Brain microvascular endothelial cell (primary cell): Measurements from ENCODE around the gene SHKBP1.
A peak's percentile ranks its signal among the peaks of the same experiment; 100 is the strongest.

Source experiments
- DNase-seq: peaks from one replicate; pipeline ENCODE4 v3.0.0-alpha.2; 2020
- H3K27ac ChIP-seq: fragments of 250-450 bp; sonication (Bioruptor Pico); 2 replicates; pipeline ENCODE4 v1.5.1; 2020; ENCODE audit warnings: mild to moderate bottlenecking, moderate library complexity
- H3K27me3 ChIP-seq: fragments of 250-450 bp; sonication (Bioruptor Pico); replicated peaks from 2 replicates; pipeline ENCODE4 v1.5.1; 2020; ENCODE audit warnings: mild to moderate bottlenecking
- H3K36me3 ChIP-seq: fragments of 250-450 bp; sonication (Bioruptor Pico); replicated peaks from 2 replicates; pipeline ENCODE4 v1.5.1; 2020; ENCODE audit warnings: mild to moderate bottlenecking
- H3K4me3 ChIP-seq: 2 replicates; pipeline ENCODE4 v1.5.1; 2011; ENCODE audit warnings: low read depth, mild to moderate bottlenecking, control low read depth, low read length, moderate library complexity
- in situ Hi-C: cut with HindIII; loops from 2 replicates; pipeline ENCODE4 v1.10.0; 2017; ENCODE audit warnings: low sequenced_read_pairs, low pct_ligation_motif_present
- TF ChIP-seq, protein P1 (sequence below): IDR thresholded peaks from 2 replicates; pipeline ENCODE4 v1.5.1; 2011; ENCODE audit warnings: low read depth, mild to moderate bottlenecking, moderate library complexity, low read length, control low read depth, inconsistent platforms; ENCODE audit errors: missing control alignments

The SHKBP1 gene

DNA sequence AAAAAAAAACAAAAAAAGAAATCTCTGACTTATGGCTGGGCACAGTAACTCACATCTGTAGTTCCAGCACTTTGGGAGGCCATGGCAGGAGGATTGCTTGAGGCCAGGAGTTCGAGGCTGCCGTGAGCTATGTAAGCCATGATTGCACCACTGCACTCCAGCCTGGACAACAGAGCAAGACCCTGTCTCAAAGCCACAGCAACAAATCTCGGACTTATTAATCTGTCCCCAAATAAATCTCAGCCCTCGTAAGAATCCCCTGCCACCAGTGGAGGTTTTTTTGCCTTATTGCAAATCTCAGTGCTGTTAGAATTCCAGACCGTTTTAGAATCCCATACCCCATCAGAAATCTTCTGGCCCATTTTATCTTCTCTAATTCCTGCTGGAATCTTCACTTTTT lies 4.9 kb downstream of the SHKBP1 start:
- no peak overlapping the region for H3K4me3 ChIP-seq
- H3K27me3 ChIP-seq: no peaks in the 10 kb centered on the region
- H3K36me3 ChIP-seq: peaks cover 10% of the 10 kb centered on the region
- in situ Hi-C loops: no loop called here
- DNase-seq: no peak
- H3K27ac ChIP-seq: no peak overlapping the region
- TF ChIP-seq, protein P1, sequence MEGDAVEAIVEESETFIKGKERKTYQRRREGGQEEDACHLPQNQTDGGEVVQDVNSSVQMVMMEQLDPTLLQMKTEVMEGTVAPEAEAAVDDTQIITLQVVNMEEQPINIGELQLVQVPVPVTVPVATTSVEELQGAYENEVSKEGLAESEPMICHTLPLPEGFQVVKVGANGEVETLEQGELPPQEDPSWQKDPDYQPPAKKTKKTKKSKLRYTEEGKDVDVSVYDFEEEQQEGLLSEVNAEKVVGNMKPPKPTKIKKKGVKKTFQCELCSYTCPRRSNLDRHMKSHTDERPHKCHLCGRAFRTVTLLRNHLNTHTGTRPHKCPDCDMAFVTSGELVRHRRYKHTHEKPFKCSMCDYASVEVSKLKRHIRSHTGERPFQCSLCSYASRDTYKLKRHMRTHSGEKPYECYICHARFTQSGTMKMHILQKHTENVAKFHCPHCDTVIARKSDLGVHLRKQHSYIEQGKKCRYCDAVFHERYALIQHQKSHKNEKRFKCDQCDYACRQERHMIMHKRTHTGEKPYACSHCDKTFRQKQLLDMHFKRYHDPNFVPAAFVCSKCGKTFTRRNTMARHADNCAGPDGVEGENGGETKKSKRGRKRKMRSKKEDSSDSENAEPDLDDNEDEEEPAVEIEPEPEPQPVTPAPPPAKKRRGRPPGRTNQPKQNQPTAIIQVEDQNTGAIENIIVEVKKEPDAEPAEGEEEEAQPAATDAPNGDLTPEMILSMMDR: no peak

DNA sequence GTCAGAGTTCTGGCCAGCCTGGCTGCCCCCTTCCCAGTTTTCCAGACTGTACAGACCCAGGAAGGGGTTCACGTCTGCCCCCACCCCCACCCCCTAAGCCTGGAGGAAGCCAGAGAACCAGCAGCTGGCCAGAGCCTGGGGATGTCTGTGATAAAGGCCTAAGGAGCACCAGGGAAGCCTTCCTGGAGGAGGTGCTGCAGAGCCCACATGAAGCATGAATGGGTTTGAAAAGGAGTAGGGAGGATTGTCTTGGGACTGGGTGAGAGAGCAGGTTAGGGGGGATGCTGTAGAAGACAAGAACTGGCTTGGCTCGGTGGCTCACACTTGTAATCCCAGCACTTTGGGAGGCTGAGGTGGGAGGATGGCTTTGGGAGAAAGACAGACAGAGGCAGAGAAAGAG lies 5.8 kb downstream of the SHKBP1 start:
- Histone ChIP-seq H3K27me3 (no peaks in the 10 kb centered on the region), H3K36me3 (peaks cover 12% of the 10 kb centered on the region), H3K4me3 (no peak overlapping the region), H3K27ac (no peak overlapping the region)
- DNase-seq: no peak
- TF ChIP-seq, protein P1: no peak
- in situ Hi-C loops: no loop called here

DNA sequence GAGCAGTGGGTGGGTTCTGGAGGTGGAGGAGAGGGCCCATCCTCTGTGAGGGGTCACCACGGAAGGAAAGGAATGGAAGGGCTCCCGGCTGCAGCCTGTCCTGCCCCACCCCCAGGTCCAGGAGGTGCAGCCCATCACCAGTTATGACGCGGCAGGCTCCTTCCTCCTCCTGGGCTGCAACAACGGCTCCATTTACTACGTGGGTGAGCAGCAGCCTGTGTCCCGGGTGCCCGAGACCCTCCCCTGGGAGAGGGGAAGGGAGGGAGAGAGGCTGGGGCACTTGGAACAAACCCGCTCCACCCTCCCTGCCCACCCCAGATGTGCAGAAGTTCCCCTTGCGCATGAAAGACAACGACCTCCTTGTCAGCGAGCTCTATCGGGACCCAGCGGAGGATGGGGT lies 6.6 kb downstream of the SHKBP1 start:
- TF ChIP-seq, protein P1: no peak
- in situ Hi-C loops: no loop called here
- Histone ChIP-seq H3K4me3 (no peak overlapping the region), H3K27ac (no peak overlapping the region), H3K27me3 (no peaks in the 10 kb centered on the region), H3K36me3 (peaks cover 12% of the 10 kb centered on the region)
- no peak for DNase-seq

- Histone ChIP-seq H3K27ac (no peak overlapping the region), H3K36me3 (peaks cover 14% of the 10 kb centered on the region), H3K27me3 (no peaks in the 10 kb centered on the region), H3K4me3 (no peak overlapping the region)
- DNase-seq: peak; percentile 31
- in situ Hi-C loops: no loop called here
- TF ChIP-seq, protein P1: peak; percentile 68
Observed at GRCh38 chr19:40584007-40584406, 7.3 kb downstream of the SHKBP1 start.

- peak; percentile 87 for DNase-seq
- in situ Hi-C loops: no loop called here
- Histone ChIP-seq H3K4me3 (no peak overlapping the region), H3K27ac (peak overlapping the region; percentile 74), H3K36me3 (peaks cover 10% of the 10 kb centered on the region), H3K27me3 (no peaks in the 10 kb centered on the region)
- TF ChIP-seq, protein P1: no peak
Observed at GRCh38 chr19:40585241-40585981, 8.7 kb downstream of the SHKBP1 start.

GRCh38 chr19:40585982-40586422 lies 9.3 kb downstream of the SHKBP1 start:
- Histone ChIP-seq H3K27me3 (no peaks in the 10 kb centered on the region), H3K36me3 (peaks cover 7% of the 10 kb centered on the region), H3K27ac (peak overlapping the region; percentile 74), H3K4me3 (no peak overlapping the region)
- TF ChIP-seq, protein P1: no peak
- no peak for DNase-seq
- in situ Hi-C loops: no loop called here
